HG03558 (cell line): Measurements from ENCODE around the gene TOP3A.

ENCODE experiments used
- ATAC-seq: cut with Tn5 transposase; IDR thresholded peaks from one replicate; pipeline ENCODE4 v1.9.1; 2021; ENCODE audit warnings: moderate number of reproducible peaks; ENCODE audit not compliant: unreplicated experiment; ENCODE audit errors: extremely low read depth

Gene TOP3A

DNA sequence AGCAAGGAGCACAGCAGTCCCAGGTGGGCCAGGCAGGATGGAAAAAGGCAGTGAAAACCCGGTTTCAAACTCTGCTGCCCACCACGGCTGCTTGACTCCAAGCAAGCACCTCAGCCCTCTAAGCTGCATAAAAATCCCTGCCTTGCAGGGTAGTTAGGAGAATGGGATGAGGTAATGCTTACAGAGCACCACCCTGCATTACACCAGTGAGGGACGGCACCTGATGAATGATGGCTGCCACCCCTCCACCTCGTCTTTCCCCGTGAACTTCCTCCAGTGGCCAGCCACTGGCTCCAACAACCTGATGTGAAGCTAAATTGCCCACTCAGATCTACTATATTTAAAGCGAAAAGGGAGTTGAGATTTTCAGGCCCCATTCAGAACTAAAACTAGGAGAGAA is 33.0 kb downstream of the TOP3A start:
- ATAC-seq = no peak

DNA sequence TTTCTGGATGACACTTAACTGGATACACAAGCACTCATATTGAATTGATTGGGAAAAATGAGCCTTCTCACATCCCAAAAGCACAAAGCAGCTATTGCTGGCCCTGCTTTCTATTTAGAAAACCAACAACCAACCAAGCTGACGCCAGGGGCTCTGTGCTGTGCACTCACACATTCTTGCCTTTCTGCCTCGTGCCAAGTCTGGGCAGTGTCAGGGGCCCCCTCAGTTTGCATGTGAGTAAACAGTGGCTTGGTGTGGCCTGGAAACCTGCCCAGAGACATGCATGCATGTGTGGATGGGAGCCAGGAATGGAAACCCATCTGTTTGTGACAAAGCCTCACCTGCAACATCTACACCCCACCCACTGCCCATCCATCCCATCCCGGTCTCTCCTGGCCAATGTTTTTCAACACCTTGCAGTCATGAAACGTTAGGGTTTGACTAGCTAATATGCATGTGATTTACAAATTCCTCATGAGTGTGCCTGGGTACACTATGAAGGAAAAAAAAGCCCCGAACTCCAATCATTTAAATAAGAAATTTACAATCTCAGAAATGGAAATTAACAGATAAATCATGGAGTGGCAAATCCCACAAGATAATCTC is 33.9 kb downstream of the TOP3A start:
- ATAC-seq = no peak

DNA sequence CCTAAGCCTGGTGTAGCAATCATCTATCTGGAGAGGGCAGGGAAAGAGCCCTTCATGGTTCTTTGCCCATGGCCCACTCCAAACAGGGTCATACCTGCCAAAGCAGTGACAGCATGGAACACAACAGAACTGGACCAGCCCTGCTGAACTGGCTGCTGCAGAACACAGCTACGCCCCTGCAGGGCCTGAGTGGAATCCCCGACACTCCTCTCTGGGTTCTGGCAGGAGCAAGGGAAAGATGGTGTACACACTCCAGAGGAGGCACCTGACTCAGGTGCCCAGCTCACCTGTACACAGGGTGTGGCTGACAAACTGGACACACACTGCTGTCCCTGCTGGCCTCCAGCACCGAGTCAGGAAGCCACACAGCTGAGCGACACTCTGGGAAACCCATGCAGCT is 34.5 kb downstream of the TOP3A start:
- ATAC-seq = no peak

DNA sequence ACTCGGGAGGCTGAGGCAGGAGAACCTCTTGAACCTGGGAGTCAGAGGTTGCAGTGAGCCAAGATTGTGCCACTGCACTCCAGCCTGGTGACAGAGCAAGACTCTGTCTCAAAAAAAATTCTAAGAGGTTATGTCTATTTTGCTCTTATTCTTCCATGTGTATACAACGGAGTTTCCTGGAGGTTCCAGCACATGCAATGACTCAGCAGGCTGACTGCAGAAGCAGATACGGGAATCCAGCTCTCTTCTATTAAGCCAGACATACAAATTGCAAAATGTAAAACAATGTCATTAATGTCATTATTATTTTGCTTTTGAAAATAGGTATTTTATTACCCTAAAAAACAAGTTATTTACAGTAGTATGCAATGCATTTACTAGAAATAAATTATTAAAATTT is 35.9 kb downstream of the TOP3A start:
- no peak for ATAC-seq

DNA sequence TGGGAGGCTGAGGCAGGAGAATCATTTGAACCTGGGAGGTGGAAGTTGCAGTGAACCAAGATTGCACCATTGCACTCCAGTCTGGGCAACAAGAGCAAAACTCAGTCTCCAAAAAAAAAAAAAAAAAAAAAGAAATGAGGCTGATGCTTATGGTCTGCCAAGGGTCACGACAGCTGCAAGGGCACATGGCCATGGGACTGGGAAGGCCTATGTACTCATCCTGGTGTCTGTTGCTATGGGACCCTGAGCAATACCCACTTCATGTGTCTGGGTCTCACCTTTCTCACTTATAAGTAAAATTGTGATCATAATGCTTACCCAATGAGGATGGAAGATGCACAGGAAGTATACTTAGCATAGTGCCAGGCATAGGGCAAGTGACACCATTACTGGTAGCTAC is 37.7 kb downstream of the TOP3A start:
- ATAC-seq = no peak

DNA sequence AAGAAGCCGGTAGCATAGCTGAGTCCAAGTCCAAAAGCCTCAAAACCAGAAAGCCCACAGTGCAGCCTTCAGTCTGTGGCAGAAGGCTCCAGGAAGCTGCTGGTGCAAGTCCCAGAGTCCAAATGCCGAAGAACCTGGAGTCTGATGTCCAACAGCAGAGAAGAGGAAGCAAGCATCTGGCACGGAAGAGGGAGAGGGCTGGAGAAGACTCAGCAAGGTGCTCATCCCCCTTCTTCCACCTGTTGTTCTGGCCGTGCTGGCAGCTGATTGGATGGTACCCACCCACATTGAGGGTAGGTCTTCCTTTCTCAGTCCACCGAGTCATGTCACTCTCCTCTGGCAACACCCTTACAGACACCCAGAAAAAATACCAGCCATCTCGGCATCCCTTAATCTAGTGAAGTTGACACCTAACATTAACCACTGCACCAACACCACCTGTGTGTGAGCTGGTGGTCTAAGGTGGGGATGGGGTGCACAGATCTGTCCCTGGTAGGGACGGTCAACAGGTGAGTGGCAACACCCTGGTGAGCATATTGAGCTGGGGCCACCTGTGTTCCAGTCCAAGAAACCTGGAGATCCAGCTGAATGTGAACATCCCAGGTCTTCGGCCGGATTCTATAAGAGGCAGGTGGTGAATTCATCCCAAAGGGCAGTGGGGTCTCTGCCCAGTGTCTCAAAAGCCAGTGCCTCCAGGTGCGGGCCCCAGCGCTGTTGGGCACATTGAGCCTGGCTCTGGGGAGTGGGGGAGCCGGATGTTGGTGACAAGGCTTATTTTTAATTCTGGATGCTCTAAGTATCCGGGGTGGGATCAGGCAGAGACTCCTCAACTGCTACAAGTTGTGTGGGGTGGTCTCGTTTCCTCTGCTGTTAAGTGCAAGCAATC is 44.5 kb downstream of the TOP3A start:
- ATAC-seq = no peak

DNA sequence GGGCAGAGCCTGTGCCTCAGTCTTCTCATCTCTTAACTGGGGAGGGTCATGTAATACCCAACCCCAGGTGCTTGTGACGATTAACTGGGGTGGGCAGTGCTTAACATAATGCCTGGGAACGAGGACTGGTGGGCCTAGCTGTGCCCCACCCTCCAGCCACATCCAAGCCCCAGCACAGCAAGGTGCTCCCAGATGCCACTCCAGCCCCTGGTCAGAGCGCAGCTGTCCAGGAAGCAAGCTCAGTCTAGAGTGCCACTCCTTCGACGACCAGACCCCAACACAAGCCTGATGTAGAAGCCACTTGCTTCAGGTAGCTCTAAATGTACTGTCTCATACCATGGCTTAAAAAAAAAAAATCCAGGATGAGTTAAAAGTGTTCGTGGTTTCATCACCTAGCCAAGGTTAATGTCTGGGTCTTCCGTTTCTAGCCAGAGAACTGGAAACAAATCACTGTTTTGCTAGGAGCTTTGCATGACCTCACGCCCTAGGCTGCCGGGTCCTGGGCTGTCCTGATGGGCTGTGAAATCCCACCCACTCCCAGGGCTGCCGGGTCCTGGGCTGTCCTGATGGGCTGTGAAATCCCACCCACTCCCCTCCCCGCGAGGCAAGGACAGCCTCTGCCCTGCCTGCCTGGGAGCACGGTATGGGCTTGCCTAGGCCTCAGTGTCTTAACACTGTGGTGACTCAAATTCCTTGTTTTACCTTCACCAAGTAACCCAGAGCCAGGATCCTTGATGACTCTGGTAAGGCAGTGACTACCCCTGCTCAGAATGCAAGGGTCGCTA is 46.7 kb downstream of the TOP3A start:
- no peak for ATAC-seq

DNA sequence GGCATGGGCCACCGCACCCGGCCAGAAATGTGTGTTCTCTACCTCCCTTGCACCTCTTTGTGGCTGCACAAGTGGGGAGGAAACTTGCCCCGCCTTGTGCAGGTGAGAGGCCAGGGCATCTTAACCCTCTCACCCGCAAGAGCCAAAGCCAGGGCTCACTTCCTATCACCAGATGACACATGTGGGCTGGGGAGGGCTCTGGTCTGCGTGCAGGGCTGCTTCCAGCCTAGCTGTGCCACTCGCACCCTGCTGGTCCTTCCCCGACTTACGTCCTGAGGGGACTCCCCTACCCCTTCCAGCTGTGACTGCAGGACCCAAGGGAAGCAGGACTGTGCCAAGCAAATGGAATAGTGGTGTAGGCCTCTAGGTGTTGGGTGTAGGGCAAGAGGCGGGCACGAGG is 47.4 kb downstream of the TOP3A start:
- no peak for ATAC-seq

DNA sequence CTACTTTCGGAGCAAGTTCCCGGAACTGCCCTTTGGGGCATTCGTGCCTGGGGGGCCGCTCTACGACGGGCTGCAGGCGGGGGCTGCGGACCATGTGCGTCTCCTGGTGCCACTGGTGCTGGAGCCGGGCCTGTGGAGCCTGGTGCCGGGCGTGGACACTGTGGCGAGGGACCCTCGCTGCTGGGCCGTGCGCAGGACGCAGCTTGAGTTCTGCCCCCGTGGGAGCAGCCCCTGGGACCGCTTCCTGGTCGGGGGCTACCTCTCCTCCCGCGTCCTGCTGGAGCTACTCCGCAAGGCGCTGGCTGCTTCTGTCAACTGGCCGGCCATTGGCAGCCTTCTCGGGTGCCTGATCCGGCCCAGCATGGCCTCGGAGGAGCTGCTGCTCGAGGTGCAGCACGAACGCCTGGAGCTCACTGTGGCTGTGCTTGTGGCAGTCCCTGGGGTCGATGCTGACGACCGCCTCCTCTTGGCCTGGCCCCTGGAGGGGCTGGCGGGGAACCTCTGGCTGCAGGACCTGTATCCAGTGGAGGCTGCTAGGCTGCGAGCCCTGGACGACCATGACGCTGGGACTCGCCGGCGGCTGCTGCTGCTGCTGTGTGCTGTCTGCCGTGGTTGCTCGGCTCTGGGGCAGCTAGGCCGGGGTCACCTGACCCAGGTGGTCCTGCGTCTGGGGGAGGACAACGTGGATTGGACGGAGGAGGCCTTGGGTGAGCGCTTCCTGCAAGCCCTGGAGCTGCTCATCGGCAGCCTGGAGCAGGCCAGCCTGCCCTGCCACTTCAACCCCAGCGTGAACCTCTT is 50.7 kb downstream of the TOP3A start:
- ATAC-seq = no peak

DNA sequence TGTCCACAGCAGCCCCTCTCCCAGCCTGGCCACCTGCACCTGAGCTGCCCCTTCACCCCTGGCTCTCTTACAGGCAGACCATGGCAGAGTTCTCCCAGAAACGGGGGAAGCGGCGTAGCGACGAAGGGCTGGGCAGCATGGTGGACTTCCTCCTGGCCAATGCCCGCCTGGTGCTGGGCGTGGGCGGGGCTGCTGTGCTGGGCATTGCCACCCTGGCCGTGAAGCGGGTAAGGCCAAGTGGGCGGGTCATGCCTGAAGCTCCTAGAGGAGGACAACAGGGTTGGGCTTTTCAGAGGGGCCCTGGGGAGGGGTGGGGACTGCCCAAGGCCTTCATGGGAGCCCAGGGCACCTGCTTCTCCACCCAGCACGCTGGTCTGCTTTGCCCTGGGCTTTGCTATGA is 52.2 kb downstream of the TOP3A start:
- ATAC-seq = no peak

DNA sequence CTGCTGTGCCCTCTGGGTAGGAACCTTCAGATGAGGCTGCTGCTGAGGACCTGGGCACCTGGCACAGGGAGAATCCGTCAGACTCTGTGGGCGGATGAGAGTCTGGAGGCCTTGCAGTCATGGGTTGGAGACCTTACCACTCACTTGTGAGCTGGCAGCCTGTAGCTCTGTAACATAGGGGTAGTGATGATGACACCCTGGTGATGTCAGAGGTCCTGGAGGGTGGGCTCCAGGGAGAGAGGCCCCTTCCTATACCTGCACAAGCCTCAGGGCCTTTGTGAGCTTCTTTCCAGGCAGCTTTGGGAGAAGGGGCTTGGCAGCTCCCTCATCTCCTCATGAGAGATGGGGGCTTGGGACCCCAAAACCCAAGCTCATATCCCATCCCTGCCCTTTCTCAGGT is 52.7 kb downstream of the TOP3A start:
- ATAC-seq = no peak

DNA sequence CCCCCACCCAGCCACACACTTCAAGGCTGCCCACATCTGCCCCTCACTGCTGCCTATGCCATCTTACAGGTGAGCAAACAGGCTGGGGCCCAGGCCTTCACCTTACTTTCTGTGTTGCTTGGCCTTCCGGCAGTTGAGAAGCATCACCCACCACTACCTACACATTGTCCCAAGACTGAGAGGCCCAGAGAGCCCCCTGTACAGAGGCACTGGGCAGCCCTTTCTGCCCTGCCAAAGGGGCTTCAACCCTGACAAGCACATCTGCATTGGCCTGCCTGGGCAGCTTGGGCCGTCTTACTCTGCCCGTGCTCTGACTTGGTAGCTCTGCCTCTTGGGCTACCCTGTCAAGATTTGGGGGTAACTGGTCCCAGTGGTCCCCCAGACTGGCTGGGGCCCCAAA is 53.1 kb downstream of the TOP3A start:
- no peak for ATAC-seq

DNA sequence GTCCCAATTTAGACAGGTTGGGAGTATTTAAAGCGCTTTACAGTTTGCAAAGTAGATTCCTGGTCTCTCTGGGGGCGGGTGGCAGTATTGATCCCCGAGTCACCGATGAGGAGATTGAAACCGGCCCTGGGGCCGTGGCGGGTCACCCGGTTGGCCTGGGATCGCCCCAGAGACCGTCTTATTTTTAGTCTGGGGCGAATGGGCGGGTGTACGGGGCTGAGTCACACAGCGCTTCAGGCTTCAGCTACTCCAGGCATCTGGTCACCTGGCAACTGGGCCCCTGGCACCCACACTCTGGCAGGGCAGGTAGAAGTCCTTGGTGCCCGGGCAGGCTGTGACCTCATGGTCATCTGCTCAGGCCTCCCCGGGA is 53.7 kb downstream of the TOP3A start:
- ATAC-seq = no peak

DNA sequence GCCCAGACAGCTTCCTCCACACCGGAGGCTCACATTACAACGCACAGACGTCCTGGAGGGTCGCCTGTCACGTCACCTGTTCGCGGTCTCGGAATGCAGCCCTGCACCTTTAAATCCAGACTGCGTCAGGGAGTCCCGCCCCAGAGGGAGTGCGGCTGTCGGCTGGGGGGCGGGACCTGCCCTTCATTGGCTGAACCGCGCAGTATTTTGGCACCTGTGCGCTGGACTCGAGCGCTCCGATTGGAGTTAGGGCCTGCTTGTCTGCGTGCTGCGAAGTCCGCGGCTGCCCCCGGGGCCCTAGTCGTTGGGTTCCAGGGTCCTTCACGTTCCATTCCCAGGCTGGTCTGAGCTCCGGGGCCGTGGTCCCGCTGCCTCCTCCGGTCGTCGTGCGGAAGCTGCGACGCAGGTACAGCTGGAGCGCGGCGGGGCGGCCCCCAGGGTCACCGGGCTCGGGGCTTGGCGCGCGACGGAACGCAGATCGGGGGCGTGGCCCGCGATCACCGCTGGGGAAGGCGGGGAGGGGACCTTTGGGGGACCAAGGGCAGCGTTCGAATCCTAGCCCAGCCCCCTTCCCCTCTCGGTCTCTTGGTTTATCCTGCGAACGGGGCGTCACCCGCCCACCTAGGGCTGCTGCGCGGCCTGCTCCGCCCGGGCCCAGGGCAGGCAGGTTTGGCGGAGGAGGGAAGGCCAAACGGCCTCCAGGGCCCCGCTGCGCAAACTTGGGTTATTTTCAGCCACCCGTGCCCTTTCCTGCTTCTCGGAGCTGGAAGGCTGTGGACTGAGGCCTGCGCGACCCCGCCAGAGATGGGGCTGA is 54.3 kb downstream of the TOP3A start, which contains the start of gene MIEF2:
MIEF2 (plus strand) TSS at position 331 of the 814 bp plus-strand sequence. CDS start 2,059 bp downstream, outside the sequence.
- peak; percentile 53 for ATAC-seq

DNA sequence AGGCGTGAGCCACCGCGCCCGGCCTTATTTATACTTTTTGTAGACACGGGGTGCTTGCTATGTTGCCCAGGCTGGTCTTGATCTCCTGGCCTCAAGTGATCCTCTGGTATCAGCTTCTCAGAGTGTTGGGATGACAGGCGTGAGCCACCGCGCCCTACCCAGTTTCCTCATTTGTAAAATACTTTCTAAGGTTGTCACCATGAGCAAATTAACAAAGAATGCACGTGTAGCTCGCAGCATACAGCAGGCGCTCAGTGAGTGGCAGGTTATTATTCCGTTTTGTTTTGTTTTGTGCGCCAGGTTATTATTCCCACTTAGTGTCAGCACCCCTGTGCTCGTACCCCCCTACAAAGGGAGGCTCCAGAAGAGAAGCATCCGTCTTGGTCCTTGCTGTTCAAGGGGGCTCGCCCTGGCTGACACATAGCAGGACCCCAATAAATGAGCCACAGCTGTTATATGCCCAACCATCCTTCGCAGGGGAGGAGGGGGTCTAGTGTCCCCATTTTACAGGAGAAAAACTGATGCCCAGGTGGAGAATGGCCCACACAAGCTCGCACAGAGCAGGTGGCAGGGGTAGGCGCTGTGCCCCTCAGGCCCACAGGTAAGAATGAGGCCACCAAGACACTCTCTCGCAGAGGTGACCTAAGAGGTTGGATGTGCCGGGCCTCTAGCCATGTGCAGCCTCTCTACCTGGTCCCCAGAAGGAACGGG is 55.0 kb downstream of the TOP3A start:
- ATAC-seq = no peak

DNA sequence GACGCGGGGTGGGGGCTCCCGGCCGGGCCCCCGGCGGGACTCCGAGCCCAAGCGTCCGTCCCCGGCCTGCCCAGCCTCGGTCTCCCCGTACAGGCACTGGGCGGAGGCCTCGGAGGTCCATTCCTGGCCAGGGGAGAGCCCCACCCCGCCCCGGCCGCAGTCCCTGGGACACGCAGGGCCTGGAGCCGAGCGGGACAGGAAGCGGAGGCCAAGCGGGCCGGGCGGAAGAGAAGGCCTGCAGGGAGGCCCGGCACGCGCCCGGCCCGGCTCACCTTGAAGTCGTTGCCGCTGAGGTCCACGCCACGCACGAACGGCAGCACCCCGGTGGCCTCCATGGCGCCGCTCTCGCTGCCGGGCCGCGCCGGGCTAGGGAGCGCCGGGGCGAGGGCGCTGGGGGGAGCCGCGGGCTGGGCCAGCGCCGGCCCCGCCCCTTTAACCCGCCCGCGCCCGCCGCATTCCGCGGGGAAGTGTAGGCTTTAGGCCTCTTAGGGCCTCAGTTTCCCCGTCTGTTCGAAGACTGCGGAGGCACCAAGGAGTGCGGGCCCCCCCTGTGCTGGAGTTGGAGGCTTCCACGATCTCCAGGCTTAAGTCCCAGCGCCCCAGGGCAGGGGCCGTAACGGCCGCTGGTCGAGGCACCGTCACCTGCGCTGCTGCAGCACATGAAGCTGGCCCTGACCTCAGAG is 56.3 kb downstream of the TOP3A start, which contains the start of gene FLII:
FLII (minus strand) TSS at position 383 of the 683 bp plus-strand sequence; CDS start at position 335, 48 bp downstream.
- no peak for ATAC-seq

DNA sequence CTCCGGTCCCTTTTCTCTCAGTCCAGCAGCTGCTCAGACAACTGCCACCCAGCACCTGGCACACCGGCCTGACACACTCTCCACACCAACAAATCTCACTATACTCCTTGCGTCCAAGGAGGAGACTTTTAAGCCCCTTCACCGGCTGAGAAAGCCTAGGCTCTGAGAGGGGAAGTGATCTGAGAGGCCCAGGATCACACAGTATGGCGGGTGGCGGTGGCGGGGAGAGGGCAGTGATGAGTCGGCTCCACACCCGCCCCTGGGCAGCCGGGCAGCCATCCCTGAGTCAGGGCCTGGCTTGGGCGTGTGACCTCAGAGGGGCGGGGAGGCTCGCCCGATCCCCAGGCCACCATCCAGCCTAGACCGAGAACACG is 56.8 kb downstream of the TOP3A start:
- no peak for ATAC-seq

DNA sequence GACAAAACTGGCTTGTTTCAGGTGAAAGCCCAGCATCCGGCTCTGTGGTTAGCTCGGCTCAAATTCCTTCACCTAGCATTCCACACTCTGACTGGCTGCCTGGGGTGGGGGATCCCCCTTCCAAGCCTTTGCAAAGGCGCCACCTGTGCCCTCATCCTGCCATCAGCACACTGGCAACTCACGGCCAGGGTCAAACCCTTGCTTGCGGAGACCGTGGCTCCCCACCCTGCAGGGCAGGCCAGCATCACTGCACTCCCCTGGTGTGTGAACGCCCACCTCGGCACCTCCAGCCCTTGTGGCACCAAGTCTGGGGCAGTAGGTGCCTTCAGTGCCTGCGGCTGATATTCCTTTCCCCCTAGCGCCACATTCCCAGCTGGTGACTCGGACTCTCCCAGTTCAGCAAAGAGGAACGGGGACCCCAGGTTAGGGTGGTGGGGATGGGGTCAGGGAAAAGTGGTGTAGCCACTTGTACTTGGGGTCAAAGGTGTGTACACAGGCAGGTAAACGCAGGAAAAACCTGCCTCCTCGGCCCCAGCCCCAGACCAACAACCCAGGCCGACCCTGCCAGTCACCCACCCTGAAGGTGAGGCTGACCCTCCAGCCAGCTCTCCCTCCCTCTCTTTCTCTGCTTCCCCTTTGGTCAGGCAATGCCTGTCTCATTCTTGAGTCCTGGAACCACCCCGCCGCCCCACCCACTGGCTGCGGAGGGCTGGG is 57.4 kb downstream of the TOP3A start:
- ATAC-seq = no peak
